ENCODE data around the gene ADAMTSL1.

ADAMTSL1 gene

DNA sequence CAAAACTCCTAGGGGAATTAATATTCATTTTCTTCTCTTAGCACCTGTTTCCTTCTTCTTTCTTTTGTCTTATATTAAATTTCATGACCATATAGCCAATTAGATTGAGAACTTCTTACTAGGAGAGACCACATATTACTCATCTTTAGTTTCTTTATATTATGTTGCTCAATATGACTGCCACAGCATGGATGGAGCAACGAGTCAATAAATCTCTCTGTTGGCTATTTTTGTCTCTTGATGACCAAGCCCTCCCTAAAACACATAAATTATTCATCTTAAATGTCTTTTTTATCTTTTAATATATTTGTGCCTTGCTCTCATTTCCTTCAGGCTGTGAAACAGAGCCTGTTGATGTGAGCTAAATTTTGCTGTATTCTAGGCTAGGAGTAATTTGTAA, 123.0 kb downstream of the ADAMTSL1 start:
- TF ChIP-seq, protein P1, sequence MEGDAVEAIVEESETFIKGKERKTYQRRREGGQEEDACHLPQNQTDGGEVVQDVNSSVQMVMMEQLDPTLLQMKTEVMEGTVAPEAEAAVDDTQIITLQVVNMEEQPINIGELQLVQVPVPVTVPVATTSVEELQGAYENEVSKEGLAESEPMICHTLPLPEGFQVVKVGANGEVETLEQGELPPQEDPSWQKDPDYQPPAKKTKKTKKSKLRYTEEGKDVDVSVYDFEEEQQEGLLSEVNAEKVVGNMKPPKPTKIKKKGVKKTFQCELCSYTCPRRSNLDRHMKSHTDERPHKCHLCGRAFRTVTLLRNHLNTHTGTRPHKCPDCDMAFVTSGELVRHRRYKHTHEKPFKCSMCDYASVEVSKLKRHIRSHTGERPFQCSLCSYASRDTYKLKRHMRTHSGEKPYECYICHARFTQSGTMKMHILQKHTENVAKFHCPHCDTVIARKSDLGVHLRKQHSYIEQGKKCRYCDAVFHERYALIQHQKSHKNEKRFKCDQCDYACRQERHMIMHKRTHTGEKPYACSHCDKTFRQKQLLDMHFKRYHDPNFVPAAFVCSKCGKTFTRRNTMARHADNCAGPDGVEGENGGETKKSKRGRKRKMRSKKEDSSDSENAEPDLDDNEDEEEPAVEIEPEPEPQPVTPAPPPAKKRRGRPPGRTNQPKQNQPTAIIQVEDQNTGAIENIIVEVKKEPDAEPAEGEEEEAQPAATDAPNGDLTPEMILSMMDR (IDR thresholded peaks at IDR 0.05): no peak
- no peak overlapping the region for H3K27ac ChIP-seq
- no peak for DNase-seq (ENCODE audit: low spot score)
- no peak overlapping the region for H3K4me3 ChIP-seq

DNA sequence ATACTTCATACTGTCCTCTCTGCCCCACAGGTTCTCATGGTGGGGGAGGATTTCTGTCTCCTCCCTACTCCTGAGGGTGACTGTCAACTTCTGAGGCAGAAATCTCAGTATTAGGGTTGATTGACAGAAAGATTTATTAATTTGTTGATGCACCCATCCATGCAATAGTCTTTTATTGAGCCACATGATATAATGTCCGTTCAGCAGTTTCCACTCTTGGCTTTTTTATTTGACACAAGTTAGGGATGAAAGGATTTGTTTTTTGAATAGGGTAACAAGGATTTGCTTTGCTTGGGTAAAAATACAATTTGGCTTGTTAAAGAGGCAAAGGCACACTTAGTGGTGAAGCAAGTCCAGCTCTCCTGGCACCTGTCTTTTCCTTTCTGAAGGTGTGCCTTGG, 125.0 kb downstream of the ADAMTSL1 start:
- TF ChIP-seq, protein P1 (IDR thresholded peaks at IDR 0.05): no peak
- DNase-seq (ENCODE audit: low spot score): no peak
- Histone ChIP-seq H3K4me3 (no peak overlapping the region), H3K27ac (no peak overlapping the region)

DNA sequence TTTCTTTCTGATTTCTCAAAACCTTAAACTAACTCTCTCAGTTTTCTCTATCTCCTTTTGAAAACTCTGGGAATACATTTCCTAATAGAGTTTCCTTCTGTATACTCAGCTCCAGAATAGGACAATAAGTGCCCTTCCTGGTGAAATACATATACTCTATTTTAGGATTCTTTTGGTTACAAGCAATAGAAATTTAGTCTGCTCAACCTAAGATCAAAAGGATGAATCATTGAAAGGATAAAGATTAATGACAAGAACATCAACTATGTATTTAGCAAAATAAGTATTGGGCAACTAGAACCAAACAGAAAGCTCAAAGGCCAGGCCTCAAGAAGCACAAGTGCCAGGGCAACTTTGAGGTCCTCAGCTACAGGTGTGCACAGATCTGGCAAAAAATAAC, 127.1 kb downstream of the ADAMTSL1 start:
- H3K27ac ChIP-seq: no peak overlapping the region
- H3K4me3 ChIP-seq: no peak overlapping the region
- DNase-seq (ENCODE audit: low spot score): no peak
- TF ChIP-seq, protein P1 (IDR thresholded peaks at IDR 0.05): no peak

DNA sequence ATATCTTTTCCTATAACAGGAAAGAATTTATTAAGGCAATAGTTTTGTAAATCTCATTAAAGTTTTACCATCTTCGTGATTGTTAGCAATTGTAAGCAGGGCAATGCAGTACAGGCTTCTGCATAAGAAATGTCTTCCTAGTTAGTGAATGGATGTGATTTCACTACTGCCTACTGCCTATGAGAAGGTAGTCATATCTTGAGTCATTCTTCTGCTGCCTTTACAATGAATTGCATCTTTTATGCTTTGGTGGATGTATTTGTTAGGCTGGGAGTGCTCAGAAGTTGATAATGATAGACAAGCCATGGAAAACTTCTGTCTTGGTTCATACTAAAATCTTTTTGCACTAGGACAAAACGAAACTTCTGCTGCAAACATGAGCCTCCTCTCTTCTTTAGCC, 128.0 kb downstream of the ADAMTSL1 start:
- Histone ChIP-seq H3K4me3 (no peak overlapping the region), H3K27ac (no peak overlapping the region)
- TF ChIP-seq, protein P1 (IDR thresholded peaks at IDR 0.05): no peak
- no peak for DNase-seq (ENCODE audit: low spot score)

DNA sequence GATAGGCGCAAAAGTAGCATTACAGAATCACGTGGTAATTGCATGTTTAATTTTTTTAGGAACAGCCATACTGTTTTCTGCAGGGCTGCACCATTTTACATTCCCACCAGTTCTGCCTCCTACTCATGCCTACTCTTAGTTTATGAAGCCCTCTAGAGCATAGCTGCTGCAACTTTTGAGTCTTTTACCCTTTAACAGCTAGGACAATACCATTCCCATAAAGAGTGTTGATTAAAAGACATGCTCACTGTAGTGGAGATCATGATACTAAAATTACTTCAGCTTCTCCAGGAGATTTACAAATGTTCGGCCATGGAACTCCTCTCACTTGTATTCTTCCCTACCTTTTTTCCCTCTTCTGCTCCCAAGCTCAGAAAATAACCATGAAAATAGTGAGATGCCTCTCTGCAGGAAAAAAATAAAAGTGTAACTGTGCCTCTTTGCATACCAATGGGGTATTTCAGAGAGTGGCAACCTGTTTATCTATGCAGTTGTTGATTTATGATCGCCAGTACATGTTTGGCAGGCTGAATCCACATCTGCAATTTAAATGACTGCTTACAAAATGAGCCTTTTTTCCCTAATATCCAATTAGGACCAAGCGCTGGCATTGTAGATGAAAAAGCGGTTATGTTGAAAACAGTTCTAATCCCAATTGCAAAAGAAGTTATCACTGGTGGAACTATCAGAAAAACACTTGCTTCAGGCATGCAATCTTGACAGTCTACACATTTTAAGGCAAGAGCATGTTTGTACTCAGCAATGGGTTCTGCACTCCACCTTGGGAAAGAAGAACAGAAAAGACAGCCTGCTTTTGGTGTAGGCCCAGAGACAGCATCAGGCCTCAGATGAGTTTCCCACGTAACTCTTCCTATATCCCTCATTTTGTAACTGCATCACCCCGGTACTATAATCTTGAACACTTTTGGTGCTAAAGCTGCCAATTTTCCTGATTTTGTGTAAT, 131.1 kb downstream of the ADAMTSL1 start:
- DNase-seq (ENCODE audit: low spot score): no peak
- no peak overlapping the region for H3K4me3 ChIP-seq
- H3K27ac ChIP-seq: no peak overlapping the region
- TF ChIP-seq, protein P1 (IDR thresholded peaks at IDR 0.05): no peak

DNA sequence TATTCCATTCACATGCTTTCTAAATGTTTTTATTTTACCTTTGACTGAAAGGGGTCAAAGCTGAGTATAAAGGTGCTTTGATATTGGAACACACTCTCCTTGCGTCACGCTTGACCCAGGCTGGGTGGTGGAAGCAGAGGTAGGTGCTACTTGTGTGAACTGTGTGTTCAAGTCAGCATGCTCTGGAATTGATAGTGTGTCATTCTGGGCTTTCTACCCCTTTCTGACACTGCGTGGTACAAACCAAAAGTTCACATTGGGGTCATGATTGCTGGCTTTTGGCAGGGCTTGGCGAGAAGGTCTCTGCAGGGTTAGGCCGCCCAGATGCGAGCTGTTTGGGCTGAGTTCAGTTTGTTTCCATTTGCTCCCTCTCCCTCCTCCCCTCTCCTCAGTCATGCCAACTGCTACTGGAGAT, 131.8 kb downstream of the ADAMTSL1 start:
- peak overlapping the region; percentile 31 to 36 for H3K27ac ChIP-seq

More for the DNA sequence above, 131.8 kb downstream of the ADAMTSL1 start:
- DNase-seq (ENCODE audit: low spot score): peak; percentile 69
- H3K4me3 ChIP-seq: no peak overlapping the region
- TF ChIP-seq, protein P1 (IDR thresholded peaks at IDR 0.05): no peak

Data from coronary artery (tissue), 2 donors.